GF-D8 (cell line): ENCODE measurements around the gene ITGB4.

Experiments
- DNase-seq: peaks from one replicate; lab custom pipeline; 2025; lab: John Stamatoyannopoulos, UW

ITGB4 gene

GRCh38 chr17:75731716-75732498 lies 10.6 kb downstream of the ITGB4 start:
- no peak for DNase-seq

GRCh38 chr17:75733471-75733870 lies 12.2 kb downstream of the ITGB4 start:
- no peak for DNase-seq

GRCh38 chr17:75734674-75735294 lies 13.5 kb downstream of the ITGB4 start:
- DNase-seq = no peak

GRCh38 chr17:75736173-75736835 lies 15.0 kb downstream of the ITGB4 start:
- no peak for DNase-seq

GRCh38 chr17:75737133-75737962 lies 16.1 kb downstream of the ITGB4 start:
- DNase-seq = no peak

- peak; percentile 31 for DNase-seq
Observed at GRCh38 chr17:75738218-75738802, 17.1 kb downstream of the ITGB4 start.

GRCh38 chr17:75739174-75739573 lies 17.9 kb downstream of the ITGB4 start:
- no peak for DNase-seq

GRCh38 chr17:75739801-75740200 lies 18.5 kb downstream of the ITGB4 start:
- no peak for DNase-seq

- no peak for DNase-seq
Observed at GRCh38 chr17:75740215-75740614, 19.0 kb downstream of the ITGB4 start.

- DNase-seq = no peak
Observed at GRCh38 chr17:75740631-75741077, 19.4 kb downstream of the ITGB4 start.

GRCh38 chr17:75742337-75742736 lies 21.1 kb downstream of the ITGB4 start:
- DNase-seq = no peak

- no peak for DNase-seq
Observed at GRCh38 chr17:75743625-75744206, 22.5 kb downstream of the ITGB4 start.

- DNase-seq = no peak
Observed at GRCh38 chr17:75748706-75749105, 27.4 kb downstream of the ITGB4 start.

- peak; percentile 18 for DNase-seq
Observed at GRCh38 chr17:75749545-75750389, 28.5 kb downstream of the ITGB4 start.

GRCh38 chr17:75750661-75751423 lies 29.6 kb downstream of the ITGB4 start:
- no peak for DNase-seq

- no peak for DNase-seq
Observed at GRCh38 chr17:75751676-75752404, 30.6 kb downstream of the ITGB4 start.

GRCh38 chr17:75752405-75752709 lies 31.1 kb downstream of the ITGB4 start:
- no peak for DNase-seq

- no peak for DNase-seq
Observed at GRCh38 chr17:75752802-75753513, 31.7 kb downstream of the ITGB4 start.
